HepG2 (cell line): Measurements from ENCODE around the gene ASAP2. TPM values are rescaled to one million over a fixed set of nuclear protein-coding genes. Genes with fewer than 3 reads are reported as not detected.

Source experiments
- BRD4 ChIP-seq: sonication (generic); formaldehyde crosslinking; IDR thresholded peaks from 2 replicates; pipeline ENCODE4 v1.4.0; 2020; ENCODE audit warnings: missing genetic modification reagents
- FLYWCH1 ChIP-seq: sonication (generic); formaldehyde crosslinking; IDR thresholded peaks from 2 replicates; pipeline ENCODE4 v1.8.1; 2023; ENCODE audit warnings: mild to moderate bottlenecking, missing genetic modification reagents
- GABPA ChIP-seq, 2 experiments: IDR thresholded peaks; 2 replicates each; pipeline ENCODE4 v1.6.1; 2011 to 2016; ENCODE audit warnings: low read depth in 2 of 2, low read length in 1 of 2, missing biosample characterization in 1 of 2, missing genetic modification characterization in 1 of 2
- HNRNPLL ChIP-seq: fragments of 200-400 bp; formaldehyde crosslinking; IDR thresholded peaks from 2 replicates; pipeline ENCODE4 v1.6.1; 2017; ENCODE audit warnings: mild to moderate bottlenecking, low read depth, low read length; ENCODE audit not compliant: poor library complexity, severe bottlenecking
- KLF11 ChIP-seq: IDR thresholded peaks from 2 replicates; pipeline ENCODE4 v1.6.1; 2016; ENCODE audit warnings: missing compliant biosample characterization
- MATR3 ChIP-seq: sonication (generic); formaldehyde crosslinking; IDR thresholded peaks from 2 replicates; pipeline ENCODE4 v1.4.0; 2020; ENCODE audit warnings: missing genetic modification reagents
- RARG ChIP-seq: sonication (generic); formaldehyde crosslinking; IDR thresholded peaks from 2 replicates; pipeline ENCODE4 v1.4.0; 2020; ENCODE audit warnings: low read depth, mild to moderate bottlenecking, missing genetic modification reagents
- SNRNP70 ChIP-seq: fragments of 200-400 bp; formaldehyde crosslinking; IDR thresholded peaks from 2 replicates; pipeline ENCODE4 v1.6.1; 2017; ENCODE audit warnings: mild to moderate bottlenecking, low read depth, low read length, moderate library complexity
- ZFP62 ChIP-seq: sonication (generic); formaldehyde crosslinking; IDR thresholded peaks from 2 replicates; pipeline ENCODE4 v1.4.0; 2020; ENCODE audit warnings: missing genetic modification reagents
- ZNF230 ChIP-seq: sonication (generic); formaldehyde crosslinking; IDR thresholded peaks from 2 replicates; pipeline ENCODE4 v1.4.0; 2020; ENCODE audit warnings: mild to moderate bottlenecking, missing genetic modification reagents
- ZNF3 ChIP-seq: IDR thresholded peaks from 2 replicates; pipeline ENCODE4 v1.7.0; 2017; ENCODE audit warnings: inconsistent platforms
- ZNF343 ChIP-seq: sonication (generic); formaldehyde crosslinking; IDR thresholded peaks from 2 replicates; pipeline ENCODE4 v1.4.0; 2020; ENCODE audit warnings: mild to moderate bottlenecking, missing genetic modification reagents
- ZNF766 ChIP-seq: sonication (generic); formaldehyde crosslinking; IDR thresholded peaks from 2 replicates; pipeline ENCODE4 v1.5.0; 2020; ENCODE audit warnings: missing genetic modification reagents, borderline replicate concordance
- ZNF773 ChIP-seq: sonication (generic); formaldehyde crosslinking; IDR thresholded peaks from 2 replicates; pipeline ENCODE4 v1.4.0; 2020; ENCODE audit warnings: missing genetic modification reagents, borderline replicate concordance
- ZNF775 ChIP-seq: sonication (generic); formaldehyde crosslinking; IDR thresholded peaks from 2 replicates; pipeline ENCODE4 v1.4.0; 2020; ENCODE audit warnings: missing genetic modification reagents, mild to moderate bottlenecking, moderate library complexity, borderline replicate concordance
- polyA plus RNA-seq, 8 experiments: library from polyadenylated mRNA; depleted of rRNA in 3 of 8; stranded (reverse) in 7 of 8; unstranded in 1 of 8; fragments of >200 nt; fragmentation: Illumina TruSeq in 4 of 8; extraction: Trizol in 4 of 8; gene quantifications; 2 replicates each; pipeline versions ENCODE4 v1.2.1 to v1.2.3, GENCODE V29; 2011 to 2016; ENCODE audit warnings: low read depth in 4 of 8, missing spikeins in 1 of 8, mixed read lengths in 1 of 8; ENCODE audit not compliant: insufficient read depth in 1 of 8
- total RNA-seq, 5 experiments: library from RNA; depleted of rRNA; stranded (reverse); fragments of >200 nt; fragmentation: Illumina TruSeq; extraction: Trizol; gene quantifications; 2 replicates each; pipeline ENCODE4 v1.2.3, GENCODE V29; 2016; ENCODE audit warnings: low read depth in 1 of 5
- TF ChIP-seq, protein P1 (sequence below): sonication (generic); formaldehyde crosslinking; IDR thresholded peaks from 2 replicates; pipeline ENCODE4 v1.5.0; 2020; ENCODE audit warnings: missing genetic modification reagents
- TF ChIP-seq, protein P2 (sequence below): IDR thresholded peaks from 2 replicates; pipeline ENCODE4 v1.6.1; 2016; ENCODE audit warnings: low read depth, control low read depth
- TF ChIP-seq, protein P3 (sequence below): sonication (generic); formaldehyde crosslinking; conservative IDR thresholded peaks from 2 replicates; pipeline ENCODE4 v1.4.0; 2020; ENCODE audit warnings: missing genetic modification reagents
- TF ChIP-seq, protein P4 (sequence below): sonication (generic); formaldehyde crosslinking; IDR thresholded peaks from 2 replicates; pipeline ENCODE4 v1.4.0; 2020; ENCODE audit warnings: mild to moderate bottlenecking, low read depth, missing genetic modification reagents
- TF ChIP-seq, protein P5 (sequence below): sonication (generic); formaldehyde crosslinking; IDR thresholded peaks from 2 replicates; pipeline ENCODE4 v1.5.0; 2020; ENCODE audit warnings: mild to moderate bottlenecking, missing genetic modification reagents, borderline replicate concordance

Gene ASAP2
- total and polyA plus RNA-seq, 2 of the 13 experiments (the other 11 are each of a cell fraction or from before 2014, with no cell fraction given) = 7.3 to 22.3 TPM

DNA sequence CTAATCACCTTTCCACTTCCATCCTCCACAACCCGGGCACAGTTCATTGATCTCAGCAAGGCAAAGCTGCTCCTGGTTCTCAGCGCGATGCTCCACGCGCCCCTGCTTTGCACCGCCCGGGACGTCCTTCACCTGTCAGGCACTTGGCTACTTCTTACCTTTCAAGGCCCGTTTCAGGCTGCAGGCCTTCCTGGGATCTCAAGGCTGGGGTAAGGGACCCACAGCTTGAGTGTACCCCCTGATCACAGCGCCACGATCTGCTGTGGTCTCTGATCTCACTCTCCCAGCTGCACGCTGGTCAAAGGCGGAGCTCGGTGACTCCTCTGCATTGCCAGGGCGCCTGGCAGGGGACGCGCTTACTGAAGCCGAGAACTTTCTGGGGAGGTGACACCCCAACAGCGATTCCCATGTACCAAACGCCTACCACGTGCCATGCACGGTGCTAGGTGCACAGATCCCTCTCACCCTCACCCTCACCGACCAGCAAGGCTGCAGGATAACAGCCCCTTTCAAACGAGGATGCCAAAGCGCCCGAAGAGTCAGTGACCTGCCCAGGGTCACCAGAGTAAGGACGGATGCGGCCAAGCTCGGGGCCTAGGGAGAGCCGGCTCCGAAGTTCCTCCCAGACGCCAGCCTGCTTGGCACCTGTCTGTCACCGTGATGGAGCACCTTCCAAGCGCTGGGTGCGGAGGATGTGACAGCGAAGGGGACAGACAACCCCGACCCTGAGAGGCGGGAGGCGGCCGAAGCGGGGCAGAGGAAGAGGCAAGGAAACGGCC is 215.9 kb downstream of the ASAP2 start (continued):
- TF ChIP-seq HNRNPLL = no peak
- no peak for TF ChIP-seq MATR3 (CRISPR knock-in tag)
- no peak for TF ChIP-seq KLF11 (CRISPR knock-in tag)
- TF ChIP-seq, protein P1, sequence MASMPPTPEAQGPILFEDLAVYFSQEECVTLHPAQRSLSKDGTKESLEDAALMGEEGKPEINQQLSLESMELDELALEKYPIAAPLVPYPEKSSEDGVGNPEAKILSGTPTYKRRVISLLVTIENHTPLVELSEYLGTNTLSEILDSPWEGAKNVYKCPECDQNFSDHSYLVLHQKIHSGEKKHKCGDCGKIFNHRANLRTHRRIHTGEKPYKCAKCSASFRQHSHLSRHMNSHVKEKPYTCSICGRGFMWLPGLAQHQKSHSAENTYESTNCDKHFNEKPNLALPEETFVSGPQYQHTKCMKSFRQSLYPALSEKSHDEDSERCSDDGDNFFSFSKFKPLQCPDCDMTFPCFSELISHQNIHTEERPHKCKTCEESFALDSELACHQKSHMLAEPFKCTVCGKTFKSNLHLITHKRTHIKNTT = no peak
- TF ChIP-seq GABPA (IDR thresholded peaks at IDR 0.05; ENCODE audit: low read depth, low read length) = no peak
- peak; percentile 17; the same call in 1 of the 2 replicates for TF ChIP-seq GABPA (CRISPR knock-in tag; IDR thresholded peaks at IDR 0.05; ENCODE audit: low read depth)
- no peak; the same call in 1 of the 2 replicates for TF ChIP-seq ZNF773 (CRISPR knock-in tag)
- TF ChIP-seq ZNF230 = no peak
- TF ChIP-seq, protein P2, sequence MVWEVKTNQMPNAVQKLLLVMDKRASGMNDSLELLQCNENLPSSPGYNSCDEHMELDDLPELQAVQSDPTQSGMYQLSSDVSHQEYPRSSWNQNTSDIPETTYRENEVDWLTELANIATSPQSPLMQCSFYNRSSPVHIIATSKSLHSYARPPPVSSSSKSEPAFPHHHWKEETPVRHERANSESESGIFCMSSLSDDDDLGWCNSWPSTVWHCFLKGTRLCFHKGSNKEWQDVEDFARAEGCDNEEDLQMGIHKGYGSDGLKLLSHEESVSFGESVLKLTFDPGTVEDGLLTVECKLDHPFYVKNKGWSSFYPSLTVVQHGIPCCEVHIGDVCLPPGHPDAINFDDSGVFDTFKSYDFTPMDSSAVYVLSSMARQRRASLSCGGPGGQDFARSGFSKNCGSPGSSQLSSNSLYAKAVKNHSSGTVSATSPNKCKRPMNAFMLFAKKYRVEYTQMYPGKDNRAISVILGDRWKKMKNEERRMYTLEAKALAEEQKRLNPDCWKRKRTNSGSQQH = no peak
- TF ChIP-seq ZFP62 (CRISPR knock-in tag) = no peak
- TF ChIP-seq FLYWCH1 (CRISPR knock-in tag) = no peak
- TF ChIP-seq, protein P3, sequence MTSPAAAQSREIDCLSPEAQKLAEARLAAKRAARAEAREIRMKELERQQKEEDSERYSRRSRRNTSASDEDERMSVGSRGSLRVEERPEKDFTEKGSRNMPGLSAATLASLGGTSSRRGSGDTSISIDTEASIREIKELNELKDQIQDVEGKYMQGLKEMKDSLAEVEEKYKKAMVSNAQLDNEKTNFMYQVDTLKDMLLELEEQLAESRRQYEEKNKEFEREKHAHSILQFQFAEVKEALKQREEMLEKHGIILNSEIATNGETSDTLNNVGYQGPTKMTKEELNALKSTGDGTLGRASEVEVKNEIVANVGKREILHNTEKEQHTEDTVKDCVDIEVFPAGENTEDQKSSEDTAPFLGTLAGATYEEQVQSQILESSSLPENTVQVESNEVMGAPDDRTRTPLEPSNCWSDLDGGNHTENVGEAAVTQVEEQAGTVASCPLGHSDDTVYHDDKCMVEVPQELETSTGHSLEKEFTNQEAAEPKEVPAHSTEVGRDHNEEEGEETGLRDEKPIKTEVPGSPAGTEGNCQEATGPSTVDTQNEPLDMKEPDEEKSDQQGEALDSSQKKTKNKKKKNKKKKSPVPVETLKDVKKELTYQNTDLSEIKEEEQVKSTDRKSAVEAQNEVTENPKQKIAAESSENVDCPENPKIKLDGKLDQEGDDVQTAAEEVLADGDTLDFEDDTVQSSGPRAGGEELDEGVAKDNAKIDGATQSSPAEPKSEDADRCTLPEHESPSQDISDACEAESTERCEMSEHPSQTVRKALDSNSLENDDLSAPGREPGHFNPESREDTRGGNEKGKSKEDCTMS (CRISPR knock-in tag) = no peak
- TF ChIP-seq, protein P4, sequence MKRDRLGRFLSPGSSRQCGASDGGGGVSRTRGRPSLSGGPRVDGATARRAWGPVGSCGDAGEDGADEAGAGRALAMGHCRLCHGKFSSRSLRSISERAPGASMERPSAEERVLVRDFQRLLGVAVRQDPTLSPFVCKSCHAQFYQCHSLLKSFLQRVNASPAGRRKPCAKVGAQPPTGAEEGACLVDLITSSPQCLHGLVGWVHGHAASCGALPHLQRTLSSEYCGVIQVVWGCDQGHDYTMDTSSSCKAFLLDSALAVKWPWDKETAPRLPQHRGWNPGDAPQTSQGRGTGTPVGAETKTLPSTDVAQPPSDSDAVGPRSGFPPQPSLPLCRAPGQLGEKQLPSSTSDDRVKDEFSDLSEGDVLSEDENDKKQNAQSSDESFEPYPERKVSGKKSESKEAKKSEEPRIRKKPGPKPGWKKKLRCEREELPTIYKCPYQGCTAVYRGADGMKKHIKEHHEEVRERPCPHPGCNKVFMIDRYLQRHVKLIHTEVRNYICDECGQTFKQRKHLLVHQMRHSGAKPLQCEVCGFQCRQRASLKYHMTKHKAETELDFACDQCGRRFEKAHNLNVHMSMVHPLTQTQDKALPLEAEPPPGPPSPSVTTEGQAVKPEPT = no peak
- no peak for TF ChIP-seq RARG (CRISPR knock-in tag)
- no peak for TF ChIP-seq ZNF766 (CRISPR knock-in tag)
- TF ChIP-seq ZNF343 (CRISPR knock-in tag) = no peak
- TF ChIP-seq ZNF3 (CRISPR knock-in tag) = no peak
- TF ChIP-seq, protein P5, sequence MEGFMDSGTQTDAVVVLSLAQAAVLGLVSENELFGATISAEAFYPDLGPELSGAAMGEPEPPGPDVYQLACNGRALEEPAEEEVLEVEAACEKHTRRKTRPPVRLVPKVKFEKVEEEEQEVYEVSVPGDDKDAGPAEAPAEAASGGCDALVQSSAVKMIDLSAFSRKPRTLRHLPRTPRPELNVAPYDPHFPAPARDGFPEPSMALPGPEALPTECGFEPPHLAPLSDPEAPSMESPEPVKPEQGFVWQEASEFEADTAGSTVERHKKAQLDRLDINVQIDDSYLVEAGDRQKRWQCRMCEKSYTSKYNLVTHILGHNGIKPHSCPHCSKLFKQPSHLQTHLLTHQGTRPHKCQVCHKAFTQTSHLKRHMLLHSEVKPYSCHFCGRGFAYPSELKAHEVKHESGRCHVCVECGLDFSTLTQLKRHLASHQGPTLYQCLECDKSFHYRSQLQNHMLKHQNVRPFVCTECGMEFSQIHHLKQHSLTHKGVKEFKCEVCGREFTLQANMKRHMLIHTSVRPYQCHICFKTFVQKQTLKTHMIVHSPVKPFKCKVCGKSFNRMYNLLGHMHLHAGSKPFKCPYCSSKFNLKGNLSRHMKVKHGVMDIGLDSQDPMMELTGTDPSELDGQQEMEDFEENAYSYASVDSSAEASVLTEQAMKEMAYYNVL (CRISPR knock-in tag) = no peak
- TF ChIP-seq BRD4 (CRISPR knock-in tag) = 0 out of 2 replicates have a peak, but pooled peaks have one; percentile 34
- TF ChIP-seq SNRNP70 = no peak
- no peak for TF ChIP-seq ZNF775 (CRISPR knock-in tag)
